AG09319 (cell line): ENCODE results near the gene HS6ST3.

Experiments
- DNase-seq: peaks from one replicate; pipeline ENCODE4 v3.0.0-alpha.2; 2010; ENCODE audit warnings: low read depth; ENCODE audit errors: extremely low read depth
- CTCF ChIP-seq: IDR thresholded peaks from 2 replicates; pipeline ENCODE4 v1.5.1; 2011; ENCODE audit warnings: low read depth, mild to moderate bottlenecking, inconsistent platforms, low read length, moderate library complexity

HS6ST3 gene

GRCh38 chr13:96834626-96835025 lies 744.7 kb downstream of the HS6ST3 start:
- TF ChIP-seq CTCF: no peak
- no peak for DNase-seq

GRCh38 chr13:96835546-96835945 lies 745.6 kb downstream of the HS6ST3 start:
- no peak for TF ChIP-seq CTCF
- DNase-seq: no peak

GRCh38 chr13:96836733-96837132 lies 746.8 kb downstream of the HS6ST3 start:
- no peak for TF ChIP-seq CTCF
- no peak for DNase-seq

- TF ChIP-seq CTCF: no peak
- no peak for DNase-seq
Measured at GRCh38 chr13:96837809-96838208, 747.9 kb downstream of the HS6ST3 start.

GRCh38 chr13:96844195-96844594 lies 754.3 kb downstream of the HS6ST3 start:
- TF ChIP-seq CTCF: no peak
- no peak for DNase-seq

GRCh38 chr13:96844616-96845015 lies 754.7 kb downstream of the HS6ST3 start:
- no peak for TF ChIP-seq CTCF
- DNase-seq: no peak

GRCh38 chr13:96848286-96848685 lies 758.4 kb downstream of the HS6ST3 start:
- no peak for TF ChIP-seq CTCF

More at GRCh38 chr13:96848286-96848685, 758.4 kb downstream of the HS6ST3 start:
- DNase-seq: no peak
